Middle frontal gyrus (tissue), 1 donor: ENCODE measurements around the gene MCOLN1.
"Not testable (repeated sequence)": the region's sequence is repeated elsewhere in the genome, so short reads cannot be mapped to it uniquely, and the experiment has no call there.

ENCODE experiments used
- DNase-seq: peaks from one replicate; pipeline ENCODE4 v3.0.0-alpha.2; 2015; ENCODE audit warnings: low spot score; ENCODE audit errors: extremely low spot score

MCOLN1 gene

GRCh38 chr19:7565332-7565731 is 42.9 kb downstream of the MCOLN1 start:
- no peak for DNase-seq

GRCh38 chr19:7570761-7571160 is 48.3 kb downstream of the MCOLN1 start:
- DNase-seq = no peak

GRCh38 chr19:7575434-7576040 is 53.1 kb downstream of the MCOLN1 start:
- no peak for DNase-seq

- not testable (repeated sequence) for DNase-seq
Observed at GRCh38 chr19:7577422-7577821, 55.0 kb downstream of the MCOLN1 start.

GRCh38 chr19:7578127-7578526 is 55.7 kb downstream of the MCOLN1 start:
- no peak for DNase-seq

- no peak for DNase-seq
Observed at GRCh38 chr19:7579182-7579581, 56.8 kb downstream of the MCOLN1 start.

GRCh38 chr19:7582446-7582845 is 60.0 kb downstream of the MCOLN1 start:
- no peak for DNase-seq
